Vagina (tissue), 2 donors: Measurements from ENCODE around the gene STK32B. TPM values are rescaled to one million over a fixed set of nuclear protein-coding genes. Genes with fewer than 3 reads are reported as not detected.

Source experiments
- DNase-seq, 2 donors: peaks; one replicate each; pipeline ENCODE4 v3.0.0-alpha.2; 2017; ENCODE audit errors: extremely low spot score in 2 of 2
- H3K27ac ChIP-seq: fragments of 200-600 bp; sonication (generic); one replicate; pipeline ENCODE4 v1.5.1; 2019
- H3K27me3 ChIP-seq: fragments of 200-600 bp; sonication (generic); one replicate; pipeline ENCODE4 v1.5.1; 2019
- H3K36me3 ChIP-seq, 2 donors: fragments of 200-600 bp; sonication (generic); one replicate each; pipeline ENCODE4 v1.5.1; 2017 to 2019
- H3K4me1 ChIP-seq: fragments of 200-600 bp; sonication (generic); one replicate; pipeline ENCODE4 v1.5.1; 2019
- H3K4me3 ChIP-seq, 2 donors: fragments of 200-600 bp; sonication (generic); 1 replicate in 1 of 2; 2 replicates in 1 of 2; pipeline ENCODE4 v1.5.1; 2016 to 2019
- H3K9me3 ChIP-seq: fragments of 200-600 bp; sonication (generic); one replicate; pipeline ENCODE4 v1.5.1; 2019
- CTCF ChIP-seq, 3 experiments: fragments of 450-650 bp in 2 of 3; fragments of 200-600 bp in 1 of 3; sonication (generic) in 1 of 3; IDR thresholded peaks; one replicate each; pipeline ENCODE4 v1.5.1; 2017 to 2019; ENCODE audit warnings: antibody characterized with exemption in 3 of 3, mild to moderate bottlenecking in 2 of 3, moderate library complexity in 2 of 3
- POLR2A ChIP-seq, 2 donors: fragments of 450-650 bp; IDR thresholded peaks; one replicate each; pipeline ENCODE4 v1.6.1; 2017; ENCODE audit warnings: antibody characterized with exemption in 2 of 2, mild to moderate bottlenecking in 2 of 2, moderate library complexity in 2 of 2
- POLR2AphosphoS5 ChIP-seq, 2 donors: sonication (generic); formaldehyde crosslinking; IDR thresholded peaks; one replicate each; pipeline ENCODE4 v1.9.0; 2017; ENCODE audit warnings: antibody characterized with exemption in 2 of 2, mild to moderate bottlenecking in 2 of 2, low read depth in 1 of 2; ENCODE audit not compliant: insufficient read depth in 1 of 2
- intact Hi-C: fragments of 100-400 bp; cut with DNase I; formaldehyde crosslinking; loops from one replicate; pipeline ENCODE4 v1.15.1; 2023
- total RNA-seq: library from RNA; depleted of rRNA; stranded (reverse); fragments of >200 nt; gene quantifications from one replicate; pipeline ENCODE4 v1.2.3, GENCODE V29; 2016

STK32B gene
- total RNA-seq, 1 donor from 2014 or later: 6.4 TPM

GRCh38 chr4:5395781-5396180 lies 344.5 kb downstream of the STK32B start:
- H3K27ac ChIP-seq: no peak overlapping the region
- no peaks in the 10 kb centered on the region for H3K4me1 ChIP-seq
- intact Hi-C loops: no loop called here
- no peak for DNase-seq
- no peaks in the 10 kb centered on the region for H3K9me3 ChIP-seq
- TF ChIP-seq POLR2A (IDR thresholded peaks at IDR 0.05) (no peak), CTCF (IDR thresholded peaks at IDR 0.05) (no peak), POLR2AphosphoS5 (IDR thresholded peaks at IDR 0.05; ENCODE audit: insufficient read depth in 1 of 2, low read depth in 1 of 2) (no peak)
- no peaks in the 10 kb centered on the region for H3K27me3 ChIP-seq
- no peak overlapping the region for H3K4me3 ChIP-seq
- H3K36me3 ChIP-seq: no peaks in the 10 kb centered on the region

GRCh38 chr4:5398056-5398455 lies 346.8 kb downstream of the STK32B start:
- Histone ChIP-seq H3K27ac (no peak overlapping the region), H3K4me1 (no peaks in the 10 kb centered on the region), H3K36me3 (no peaks in the 10 kb centered on the region), H3K9me3 (no peaks in the 10 kb centered on the region), H3K4me3 (no peak overlapping the region), H3K27me3 (no peaks in the 10 kb centered on the region)
- no peak for TF ChIP-seq POLR2A (IDR thresholded peaks at IDR 0.05)
- no peak for TF ChIP-seq CTCF (IDR thresholded peaks at IDR 0.05)
- intact Hi-C loops: no loop called here
- DNase-seq: no peak

- intact Hi-C loops: no loop called here
- Histone ChIP-seq H3K27me3 (no peaks in the 10 kb centered on the region), H3K9me3 (no peaks in the 10 kb centered on the region), H3K4me3 (no peak overlapping the region), H3K4me1 (no peaks in the 10 kb centered on the region), H3K27ac (no peak overlapping the region), H3K36me3 (no peaks in the 10 kb centered on the region)
- TF ChIP-seq POLR2AphosphoS5 (IDR thresholded peaks at IDR 0.05; ENCODE audit: insufficient read depth in 1 of 2, low read depth in 1 of 2) (no peak), CTCF (IDR thresholded peaks at IDR 0.05) (no peak), POLR2A (IDR thresholded peaks at IDR 0.05) (no peak)
- no peak for DNase-seq
Observed at GRCh38 chr4:5399124-5399523, 347.8 kb downstream of the STK32B start.

DNA sequence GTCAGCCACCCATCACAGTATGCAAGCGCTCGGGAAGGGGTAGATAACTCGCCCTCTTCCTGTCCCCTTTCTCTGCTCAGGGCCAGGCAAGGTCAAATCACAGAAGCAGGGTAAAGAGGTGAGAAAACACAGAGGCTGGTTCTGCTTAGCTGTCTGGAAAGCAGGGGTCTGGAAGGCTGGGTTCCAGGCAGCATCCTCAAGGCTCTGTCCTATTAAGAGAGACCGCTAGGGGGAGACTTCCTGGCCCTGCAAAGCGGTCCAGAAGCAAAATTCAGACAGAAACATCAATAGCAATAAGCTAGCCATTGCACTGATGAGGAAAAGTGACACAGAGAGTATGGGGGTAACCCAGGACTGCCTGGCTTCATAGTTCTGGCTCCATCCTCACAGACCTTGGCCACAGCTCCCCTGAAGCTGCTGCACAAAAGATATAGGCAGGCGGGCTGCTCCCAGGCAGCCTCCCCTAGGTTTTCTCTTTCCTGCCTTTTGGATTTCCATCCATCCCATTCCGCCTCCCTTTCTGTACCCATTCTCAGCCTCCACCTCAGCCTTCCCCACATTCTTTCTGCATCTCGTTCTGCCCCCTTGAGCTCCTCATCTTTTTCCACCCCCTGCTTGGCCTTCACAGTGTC lies 348.6 kb downstream of the STK32B start:
- no peak for DNase-seq
- Histone ChIP-seq H3K27me3 (no peaks in the 10 kb centered on the region), H3K9me3 (no peaks in the 10 kb centered on the region), H3K36me3 (no peaks in the 10 kb centered on the region), H3K4me1 (no peaks in the 10 kb centered on the region), H3K4me3 (no peak overlapping the region), H3K27ac (no peak overlapping the region)
- intact Hi-C loops: no loop called here
- no peak for TF ChIP-seq POLR2A (IDR thresholded peaks at IDR 0.05)
- TF ChIP-seq CTCF (IDR thresholded peaks at IDR 0.05): peak in 1 of 3 experiments; percentile 18

- intact Hi-C loops: no loop called here
- Histone ChIP-seq H3K4me1 (no peaks in the 10 kb centered on the region), H3K4me3 (no peak overlapping the region), H3K9me3 (no peaks in the 10 kb centered on the region), H3K36me3 (no peaks in the 10 kb centered on the region), H3K27me3 (no peaks in the 10 kb centered on the region), H3K27ac (no peak overlapping the region)
- TF ChIP-seq POLR2A (IDR thresholded peaks at IDR 0.05) (no peak), CTCF (IDR thresholded peaks at IDR 0.05) (no peak), POLR2AphosphoS5 (IDR thresholded peaks at IDR 0.05; ENCODE audit: insufficient read depth in 1 of 2, low read depth in 1 of 2) (no peak)
- no peak for DNase-seq
Observed at GRCh38 chr4:5403746-5404497, 352.6 kb downstream of the STK32B start.
